ENCODE data around the gene THAP11. TPM values are rescaled to one million over a fixed set of nuclear protein-coding genes. Genes with fewer than 3 reads are reported as not detected.

Gene THAP11
- total RNA-seq, 3 donors from 2014 or later, result 51.1 to 57.8 (median 53.0) TPM

DNA sequence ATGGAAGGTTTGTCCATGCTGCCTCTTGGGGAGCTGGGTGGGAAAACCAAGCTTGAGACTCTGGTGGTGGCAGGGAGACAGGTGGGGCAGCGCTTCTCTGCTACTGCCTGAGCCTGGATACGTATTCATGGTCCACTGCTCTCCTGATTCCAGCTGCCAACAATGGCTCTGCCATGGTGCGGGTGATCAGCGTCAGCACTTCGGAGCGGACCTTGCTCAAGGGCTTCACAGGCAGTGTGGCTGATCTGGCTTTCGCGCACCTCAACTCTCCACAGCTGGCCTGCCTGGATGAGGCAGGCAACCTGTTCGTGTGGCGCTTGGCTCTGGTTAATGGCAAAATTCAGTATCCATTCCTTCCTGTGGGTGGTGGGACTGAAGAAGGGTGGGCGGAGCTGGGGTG is 34.9 kb downstream of the THAP11 start:
- Histone ChIP-seq H3K9me3 (no peaks in the 10 kb centered on the region), H3K27ac (no peak overlapping the region), H3K4me1 (peaks cover 0 to 20% of the 10 kb centered on the region in 2 donors), H3K4me3 (no peak overlapping the region), H3K27me3 (no peaks in the 10 kb centered on the region), H3K36me3 (peaks cover 13% of the 10 kb centered on the region)
- intact Hi-C loops (cut with DNase I; ENCODE audit: low total_unique reads), result loop anchor here (10.0 kb wide), 1 partner anchor 168 kb away; no protein-coding TSS in a partner anchor
- DNase-seq (ENCODE audit: low spot score in 2 of 2), result no peak
- TF ChIP-seq, protein P1, sequence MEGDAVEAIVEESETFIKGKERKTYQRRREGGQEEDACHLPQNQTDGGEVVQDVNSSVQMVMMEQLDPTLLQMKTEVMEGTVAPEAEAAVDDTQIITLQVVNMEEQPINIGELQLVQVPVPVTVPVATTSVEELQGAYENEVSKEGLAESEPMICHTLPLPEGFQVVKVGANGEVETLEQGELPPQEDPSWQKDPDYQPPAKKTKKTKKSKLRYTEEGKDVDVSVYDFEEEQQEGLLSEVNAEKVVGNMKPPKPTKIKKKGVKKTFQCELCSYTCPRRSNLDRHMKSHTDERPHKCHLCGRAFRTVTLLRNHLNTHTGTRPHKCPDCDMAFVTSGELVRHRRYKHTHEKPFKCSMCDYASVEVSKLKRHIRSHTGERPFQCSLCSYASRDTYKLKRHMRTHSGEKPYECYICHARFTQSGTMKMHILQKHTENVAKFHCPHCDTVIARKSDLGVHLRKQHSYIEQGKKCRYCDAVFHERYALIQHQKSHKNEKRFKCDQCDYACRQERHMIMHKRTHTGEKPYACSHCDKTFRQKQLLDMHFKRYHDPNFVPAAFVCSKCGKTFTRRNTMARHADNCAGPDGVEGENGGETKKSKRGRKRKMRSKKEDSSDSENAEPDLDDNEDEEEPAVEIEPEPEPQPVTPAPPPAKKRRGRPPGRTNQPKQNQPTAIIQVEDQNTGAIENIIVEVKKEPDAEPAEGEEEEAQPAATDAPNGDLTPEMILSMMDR (IDR thresholded peaks at IDR 0.05), result no peak
- TF ChIP-seq POLR2A (IDR thresholded peaks at IDR 0.05) (no peak), POLR2AphosphoS5 (IDR thresholded peaks at IDR 0.05) (no peak)

DNA sequence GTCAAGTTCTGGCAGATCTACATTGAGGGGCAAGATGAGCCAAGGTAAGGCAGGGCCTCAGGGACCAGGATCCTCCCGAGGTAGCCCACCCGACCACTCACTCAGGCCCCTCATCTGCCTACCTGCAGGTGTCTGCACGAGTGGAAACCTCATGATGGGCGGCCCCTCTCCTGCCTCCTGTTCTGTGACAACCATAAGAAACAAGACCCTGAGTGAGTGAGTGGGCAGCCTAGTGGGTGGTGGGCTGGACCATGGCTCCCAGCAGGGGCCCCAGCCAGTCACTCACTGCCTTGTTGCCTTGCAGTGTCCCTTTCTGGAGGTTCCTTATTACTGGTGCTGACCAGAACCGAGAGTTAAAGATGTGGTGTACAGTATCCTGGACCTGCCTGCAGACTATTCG is 36.1 kb downstream of the THAP11 start:
- H3K27ac ChIP-seq, result no peak overlapping the region
- H3K4me1 ChIP-seq, result peaks cover 0 to 14% of the 10 kb centered on the region in 2 donors
- TF ChIP-seq, protein P1 (IDR thresholded peaks at IDR 0.05), result no peak
- TF ChIP-seq POLR2A (IDR thresholded peaks at IDR 0.05), result no peak
- no peaks in the 10 kb centered on the region for H3K27me3 ChIP-seq
- no peaks in the 10 kb centered on the region for H3K9me3 ChIP-seq
- intact Hi-C loops (cut with DNase I; ENCODE audit: low total_unique reads), result loop anchor here (10.0 kb wide), 1 partner anchor 167 kb away; no protein-coding TSS in a partner anchor
- no peak overlapping the region for H3K4me3 ChIP-seq
- peaks cover 13% of the 10 kb centered on the region for H3K36me3 ChIP-seq
- DNase-seq (ENCODE audit: low spot score in 2 of 2), result no peak

DNA sequence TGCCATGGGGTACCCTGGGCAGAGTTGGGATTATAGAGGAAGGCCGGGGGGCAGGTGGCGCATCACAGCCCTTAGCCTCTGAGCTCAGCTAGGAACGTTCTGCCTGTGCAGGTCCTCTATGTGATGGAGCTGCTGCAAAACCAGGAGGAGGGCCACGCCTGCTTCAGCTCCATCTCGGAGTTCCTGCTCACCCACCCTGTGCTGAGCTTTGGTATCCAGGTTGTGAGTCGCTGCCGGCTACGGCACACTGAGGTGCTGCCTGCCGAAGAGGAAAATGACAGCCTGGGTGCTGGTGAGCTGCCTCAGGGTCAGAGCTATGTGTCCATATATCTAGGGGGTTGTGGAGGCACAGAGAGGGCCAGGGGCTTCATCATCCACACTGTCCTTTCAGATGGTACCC is 36.7 kb downstream of the THAP11 start:
- intact Hi-C loops (cut with DNase I; ENCODE audit: low total_unique reads), result loop anchor here (10.0 kb wide), 1 partner anchor 166 kb away; no protein-coding TSS in a partner anchor

DNA sequence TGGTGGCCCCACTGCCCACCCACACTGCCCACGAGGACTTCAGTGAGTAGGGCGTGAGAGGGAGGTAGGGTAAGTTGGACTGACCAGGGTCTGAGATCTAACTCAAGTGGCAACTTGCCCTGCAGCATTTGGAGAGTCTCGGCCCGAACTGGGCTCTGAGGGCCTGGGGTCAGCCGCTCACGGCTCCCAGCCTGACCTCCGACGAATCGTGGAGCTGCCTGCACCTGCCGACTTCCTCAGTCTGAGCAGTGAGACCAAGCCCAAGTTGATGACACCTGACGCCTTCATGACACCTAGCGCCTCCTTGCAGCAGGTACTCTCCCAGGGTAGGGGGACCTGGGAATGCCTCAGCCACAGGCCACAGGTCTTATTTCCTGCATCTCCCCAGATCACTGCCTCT is 37.3 kb downstream of the THAP11 start:
- H3K4me1 ChIP-seq, result peaks cover 0 to 7% of the 10 kb centered on the region in 2 donors
- H3K27ac ChIP-seq, result no peak overlapping the region
- peaks cover 13% of the 10 kb centered on the region for H3K36me3 ChIP-seq
- intact Hi-C loops (cut with DNase I; ENCODE audit: low total_unique reads), result loop anchor here (10.0 kb wide), 1 partner anchor 165 kb away; no protein-coding TSS in a partner anchor
- no peak for DNase-seq (ENCODE audit: low spot score in 2 of 2)
- TF ChIP-seq, protein P1 (IDR thresholded peaks at IDR 0.05), result no peak
- TF ChIP-seq POLR2A (IDR thresholded peaks at IDR 0.05), result no peak
- TF ChIP-seq POLR2AphosphoS5 (IDR thresholded peaks at IDR 0.05), result no peak
- no peak overlapping the region for H3K4me3 ChIP-seq
- H3K9me3 ChIP-seq, result no peaks in the 10 kb centered on the region
- no peaks in the 10 kb centered on the region for H3K27me3 ChIP-seq

More for the DNA sequence above, 36.7 kb downstream of the THAP11 start:
- Histone ChIP-seq H3K36me3 (peaks cover 13% of the 10 kb centered on the region), H3K4me1 (peaks cover 0 to 13% of the 10 kb centered on the region in 2 donors), H3K4me3 (no peak overlapping the region), H3K27ac (no peak overlapping the region), H3K27me3 (no peaks in the 10 kb centered on the region), H3K9me3 (no peaks in the 10 kb centered on the region)
- no peak for DNase-seq (ENCODE audit: low spot score in 2 of 2)
- TF ChIP-seq POLR2AphosphoS5 (IDR thresholded peaks at IDR 0.05), result no peak
- TF ChIP-seq, protein P1 (IDR thresholded peaks at IDR 0.05), result no peak

DNA sequence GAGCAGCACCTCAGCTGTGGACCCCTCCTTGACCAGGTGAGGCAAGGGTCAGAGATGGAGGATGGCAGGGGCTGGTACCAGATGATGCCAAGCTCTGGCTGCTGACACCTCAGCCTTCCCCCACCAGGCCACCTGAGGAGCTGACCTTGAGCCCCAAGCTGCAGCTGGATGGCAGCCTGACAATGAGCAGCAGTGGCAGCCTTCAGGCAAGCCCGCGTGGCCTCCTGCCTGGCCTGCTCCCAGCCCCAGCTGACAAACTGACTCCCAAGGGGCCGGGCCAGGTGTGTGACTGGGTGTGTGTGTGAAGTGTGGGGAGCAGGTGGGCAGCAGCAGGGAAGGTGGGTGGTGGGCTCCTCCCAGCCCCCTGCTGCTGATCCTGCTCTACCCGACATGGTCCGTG is 37.8 kb downstream of the THAP11 start:
- Histone ChIP-seq H3K4me3 (no peak overlapping the region), H3K4me1 (peaks cover 0 to 2% of the 10 kb centered on the region in 2 donors), H3K27ac (no peak overlapping the region), H3K36me3 (peaks cover 13% of the 10 kb centered on the region), H3K27me3 (no peaks in the 10 kb centered on the region), H3K9me3 (no peaks in the 10 kb centered on the region)
- no peak for DNase-seq (ENCODE audit: low spot score in 2 of 2)
- TF ChIP-seq, protein P1 (IDR thresholded peaks at IDR 0.05), result no peak
- TF ChIP-seq POLR2AphosphoS5 (IDR thresholded peaks at IDR 0.05) (no peak), POLR2A (IDR thresholded peaks at IDR 0.05) (no peak)
- intact Hi-C loops (cut with DNase I; ENCODE audit: low total_unique reads), result loop anchor here (10.0 kb wide), 1 partner anchor 165 kb away; no protein-coding TSS in a partner anchor
